Measurements from ENCODE around the gene DDN.

Gene DDN

GRCh38 chr12:48980953-48981756, 18.0 kb downstream of the DDN start:
- no peak for DNase-seq

- DNase-seq, result no peak
Observed at GRCh38 chr12:48980389-48980952, 18.7 kb downstream of the DDN start.

DNA sequence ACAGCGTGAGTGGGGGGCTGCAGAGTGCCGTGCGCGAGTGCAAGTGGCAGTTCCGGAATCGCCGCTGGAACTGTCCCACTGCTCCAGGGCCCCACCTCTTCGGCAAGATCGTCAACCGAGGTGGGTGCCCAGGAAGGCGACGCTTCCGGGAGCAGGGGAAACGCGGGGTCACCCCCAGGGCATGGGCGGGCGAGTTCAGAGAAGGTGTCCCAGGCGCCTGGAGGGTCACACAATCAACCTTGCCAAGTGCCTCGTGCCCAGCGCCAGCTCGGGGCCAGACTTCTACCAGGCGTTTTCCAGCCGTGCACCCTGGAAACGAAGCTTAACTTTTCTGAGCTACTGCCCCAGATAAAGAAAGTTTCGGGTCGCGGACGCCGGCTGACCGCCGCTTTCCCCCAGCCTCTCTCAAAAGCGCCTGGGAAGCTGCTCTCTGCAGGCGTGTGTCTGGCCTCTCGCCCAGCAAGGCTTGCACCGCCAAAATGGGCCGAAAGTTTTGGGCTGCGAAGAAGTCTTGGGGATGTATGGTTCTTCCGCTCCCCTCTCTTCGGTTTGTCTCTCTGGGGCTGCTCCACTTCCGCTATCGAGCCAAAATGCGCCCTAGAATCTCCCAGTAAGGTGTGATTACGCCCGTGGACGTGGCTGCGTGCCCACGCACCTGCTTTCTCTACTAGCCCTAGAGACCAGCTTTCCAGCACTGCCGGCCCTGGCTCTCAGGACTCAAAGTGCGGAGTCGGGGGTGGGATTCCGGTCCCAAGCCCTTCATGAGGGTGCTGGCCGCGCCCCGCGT, 19.4 kb downstream of the DDN start:
- no peak for DNase-seq

- no peak for DNase-seq
Observed at GRCh38 chr12:48978741-48979601, 20.2 kb downstream of the DDN start.

DNA sequence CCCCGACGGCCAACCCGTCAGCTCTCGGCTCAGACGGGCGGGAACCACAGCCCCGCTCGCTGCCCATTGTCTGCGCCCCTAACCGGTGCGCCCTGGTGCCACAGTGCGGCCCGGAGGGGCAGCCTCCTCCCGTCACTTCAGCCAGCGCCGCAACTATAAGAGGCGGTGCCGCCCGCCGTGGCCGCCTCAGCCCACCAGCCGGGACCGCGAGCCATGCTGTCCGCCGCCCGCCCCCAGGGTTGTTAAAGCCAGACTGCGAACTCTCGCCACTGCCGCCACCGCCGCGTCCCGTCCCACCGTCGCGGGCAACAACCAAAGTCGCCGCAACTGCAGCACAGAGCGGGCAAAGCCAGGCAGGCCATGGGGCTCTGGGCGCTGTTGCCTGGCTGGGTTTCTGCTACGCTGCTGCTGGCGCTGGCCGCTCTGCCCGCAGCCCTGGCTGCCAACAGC, 20.9 kb downstream of the DDN start, which contains the start of gene WNT1:
TSS of gene WNT1 (plus strand) at position 32 of the 450 bp plus-strand sequence. CDS start at position 361, 329 bp downstream.
- no peak for DNase-seq

GRCh38 chr12:48977290-48978281, 21.6 kb downstream of the DDN start:
- DNase-seq, result no peak

DNA sequence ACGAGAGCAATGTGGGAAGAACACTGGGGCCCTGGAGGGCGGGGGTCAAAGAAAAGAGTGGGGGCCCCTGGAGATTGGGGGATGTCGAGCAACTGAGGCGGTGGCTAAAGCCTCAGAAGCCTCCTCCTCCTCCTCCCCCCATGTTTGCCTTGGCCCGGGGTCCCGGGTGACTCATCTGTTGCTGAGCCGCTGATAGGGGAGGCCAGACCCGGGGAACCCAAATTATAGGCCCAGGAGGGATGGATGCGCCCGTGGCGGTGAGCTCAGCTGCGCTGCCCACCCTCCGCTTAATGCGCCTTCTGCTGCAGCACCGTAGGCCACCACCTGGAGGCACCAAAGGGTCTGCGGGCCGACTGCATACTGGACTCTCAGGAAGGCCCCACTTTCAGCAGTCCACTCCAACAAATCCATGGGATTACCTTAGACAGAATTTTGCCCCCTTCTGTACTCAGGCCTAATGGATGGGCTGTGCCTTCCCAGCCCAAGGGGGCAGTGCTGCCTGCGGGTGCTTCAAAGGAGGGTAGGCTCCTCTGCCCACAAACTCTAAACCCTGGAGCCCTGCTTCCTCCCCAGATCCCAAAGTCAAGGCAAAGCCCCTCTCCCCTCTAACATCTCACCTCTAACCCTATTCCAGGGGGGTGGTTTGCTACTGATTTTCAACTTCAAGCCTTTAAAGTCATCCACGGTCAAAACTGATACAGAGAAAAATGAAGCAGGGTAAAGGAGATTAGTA, 25.1 kb downstream of the DDN start:
- no peak for DNase-seq

- no peak for DNase-seq
Observed at GRCh38 chr12:48973531-48973930, 25.6 kb downstream of the DDN start.

DNA sequence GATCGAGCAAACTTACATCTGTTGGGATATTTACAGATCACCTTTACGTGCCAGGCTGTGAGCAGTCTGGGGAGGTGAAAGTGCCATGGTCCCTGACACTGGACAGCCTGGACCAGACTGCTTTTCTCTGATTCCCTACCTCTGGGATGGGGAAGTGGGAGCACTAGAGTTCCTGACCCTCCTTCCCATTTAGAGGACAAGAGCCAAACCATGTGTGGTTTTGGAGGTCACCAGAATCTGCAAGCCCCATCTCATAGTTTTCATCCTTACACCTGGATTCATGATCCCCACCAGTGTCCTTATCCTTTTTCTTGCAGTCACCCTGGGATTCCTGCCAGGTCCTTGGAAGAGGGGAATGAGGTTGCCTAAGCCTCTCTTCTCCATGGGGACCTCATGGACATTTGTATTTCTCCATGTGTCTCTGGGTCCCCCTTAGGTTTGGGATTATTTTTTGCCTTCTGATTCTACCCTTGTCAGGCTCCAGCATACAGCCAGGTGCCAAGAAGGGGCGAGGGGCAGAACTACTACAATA, 26.2 kb downstream of the DDN start:
- DNase-seq, result no peak

DNA sequence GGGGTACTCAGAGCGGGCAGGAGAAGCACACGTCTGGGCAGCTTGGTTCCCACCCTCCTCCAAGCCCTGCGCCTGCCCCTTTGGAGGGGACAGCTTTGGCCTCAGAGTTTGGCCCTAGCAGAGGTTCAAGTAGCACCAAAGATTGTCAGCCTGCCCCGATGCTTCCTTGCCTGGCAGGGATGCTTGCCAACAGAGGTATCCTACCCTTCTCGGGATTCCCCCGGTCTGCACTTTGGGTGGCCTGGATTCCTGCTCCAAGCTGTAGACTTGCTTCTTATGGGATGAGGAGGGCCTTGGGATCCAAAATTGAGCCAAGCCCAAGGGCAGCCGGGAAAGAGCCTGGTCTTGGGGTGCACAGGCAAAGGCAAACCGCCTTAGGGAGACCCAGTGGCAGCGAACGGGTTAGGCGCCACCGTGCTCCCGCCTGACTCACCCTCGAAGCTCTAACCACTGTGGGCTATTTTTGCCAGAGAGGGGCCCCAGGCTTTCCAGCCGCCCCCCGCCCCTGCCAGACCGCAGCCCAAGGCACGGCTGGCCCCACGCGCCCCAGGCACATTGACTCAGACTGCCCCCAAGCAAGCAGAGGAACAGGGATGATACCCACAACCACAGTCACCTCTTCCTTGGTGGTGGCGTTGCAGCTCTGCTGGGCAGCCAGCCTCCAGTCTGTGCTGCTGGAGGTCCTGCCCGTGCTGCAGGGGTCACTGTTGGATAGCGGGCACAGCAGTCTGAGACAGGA, 26.8 kb downstream of the DDN start:
- DNase-seq, result no peak

DNA sequence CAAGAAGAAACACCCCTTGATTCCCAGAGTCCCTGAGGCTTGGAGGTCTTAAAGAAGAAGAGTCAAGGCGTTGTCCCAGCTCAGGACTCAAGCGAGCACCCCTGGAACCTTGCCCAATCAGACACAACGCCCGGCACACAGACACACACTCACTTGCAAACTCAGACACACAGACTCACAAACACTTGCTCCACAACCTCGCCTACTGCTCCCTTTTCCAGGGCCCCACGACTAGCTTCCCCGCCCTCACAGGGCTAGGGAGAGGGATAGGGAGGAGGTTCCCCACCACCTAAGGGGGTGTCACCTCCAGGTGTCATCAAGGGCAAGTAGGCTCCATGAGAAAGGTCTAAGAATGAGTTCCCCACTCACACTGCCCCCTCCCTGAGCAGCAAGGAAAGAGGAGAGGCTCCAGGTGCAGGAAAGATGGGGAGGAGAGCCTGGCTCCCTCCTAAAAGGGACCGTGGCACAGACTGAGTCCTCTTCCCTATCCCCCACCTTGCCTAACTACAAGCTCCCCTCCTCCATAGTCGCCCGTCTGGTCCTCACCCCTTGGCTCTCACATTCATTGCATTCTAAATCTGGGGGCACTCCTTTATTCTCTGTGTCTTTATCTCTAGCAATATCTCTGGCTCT, 28.4 kb downstream of the DDN start:
- DNase-seq, result no peak

DNA sequence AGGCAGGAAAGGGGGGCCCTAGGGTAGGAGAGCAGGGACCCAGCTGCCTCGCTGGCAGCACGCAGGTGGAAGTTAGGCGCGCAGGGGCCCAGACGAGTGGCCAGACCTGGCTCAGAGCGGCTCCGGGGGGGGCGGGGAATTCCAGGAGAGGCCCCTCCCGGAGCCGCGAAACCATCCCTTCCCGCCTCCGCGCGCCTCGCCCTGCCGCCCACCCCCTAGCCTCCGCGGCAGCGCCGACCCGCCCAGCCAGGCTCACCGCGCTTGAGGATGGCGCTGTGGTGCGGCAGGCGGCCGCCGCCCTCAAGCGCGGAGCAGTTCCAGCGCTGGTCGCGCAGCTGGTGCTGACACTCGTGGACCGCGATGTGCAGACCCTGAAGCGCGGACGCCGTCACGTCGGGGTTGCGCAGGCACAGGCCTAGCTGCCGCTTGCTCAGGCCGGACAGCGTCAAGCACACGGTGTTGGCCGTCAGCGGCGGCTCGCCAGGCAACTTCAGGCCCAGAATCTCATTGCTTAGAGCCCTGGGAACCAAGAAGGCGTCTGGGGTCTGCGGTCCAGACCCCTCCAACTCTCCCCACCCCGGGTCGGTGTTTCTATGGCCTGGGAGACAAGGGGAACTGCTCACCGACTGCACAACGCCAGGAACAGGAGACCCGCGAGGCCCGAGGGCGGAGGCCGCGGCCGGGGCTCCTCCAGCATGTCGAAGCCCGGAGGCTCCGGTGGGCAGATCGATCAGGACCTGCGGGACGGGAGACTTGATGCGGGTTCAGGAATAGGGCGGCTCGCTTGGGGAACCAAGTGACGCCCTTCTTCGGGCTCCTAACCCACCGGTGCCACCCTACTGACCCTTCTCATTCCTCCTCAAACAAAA, 29.1 kb downstream of the DDN start:
- DNase-seq, result no peak

- DNase-seq, result no peak
Observed at GRCh38 chr12:48969160-48969771, 29.9 kb downstream of the DDN start.

GRCh38 chr12:48968467-48968866, 30.7 kb downstream of the DDN start:
- DNase-seq, result no peak

DNA sequence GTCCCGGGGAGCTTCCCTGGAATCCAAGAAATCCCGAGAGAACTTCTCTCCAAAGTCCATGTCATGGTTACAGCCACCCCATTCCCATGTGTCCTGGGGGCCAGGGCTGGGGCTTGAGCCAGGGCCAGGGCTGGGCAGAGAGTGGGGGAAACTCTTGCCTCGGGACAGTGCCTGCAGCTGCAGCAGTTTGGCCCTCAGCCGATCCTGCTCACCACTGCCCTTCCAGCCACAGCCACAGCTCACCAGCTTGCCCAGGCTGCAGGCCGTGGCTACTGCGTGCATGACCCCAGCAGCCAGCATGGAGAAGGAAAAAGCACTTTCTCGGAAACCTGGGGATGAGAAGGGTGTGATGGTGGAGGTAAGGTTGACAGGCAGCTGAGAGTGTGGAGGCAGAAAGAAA, 31.2 kb downstream of the DDN start:
- DNase-seq, result no peak

GRCh38 chr12:48966177-48966895, 32.8 kb downstream of the DDN start:
- no peak for DNase-seq

DNA sequence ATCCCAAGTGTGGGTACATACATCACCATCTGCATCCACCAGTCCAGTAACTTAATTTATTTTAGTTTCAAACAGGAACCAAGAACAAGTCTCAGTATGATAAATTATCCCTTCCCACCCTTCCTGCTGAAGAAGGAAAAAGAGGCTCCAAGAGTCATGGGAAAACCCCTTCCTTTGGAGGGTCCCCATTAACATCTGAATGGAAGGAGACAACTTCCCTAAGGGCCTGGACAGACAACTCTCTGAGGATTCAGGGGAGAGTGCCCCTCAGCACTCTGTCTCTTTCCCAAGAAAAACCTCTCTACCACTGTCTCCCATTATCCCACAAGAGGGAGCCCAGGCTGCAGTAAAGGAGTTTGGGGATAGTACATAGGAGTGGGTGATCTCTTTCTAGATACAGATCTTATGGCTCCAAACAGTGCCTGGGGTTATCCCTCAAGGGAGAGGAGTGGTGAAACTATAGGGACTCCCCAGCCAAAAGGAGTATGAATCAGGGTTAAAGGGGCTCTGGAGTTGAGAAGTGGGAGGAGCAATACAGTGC, 33.8 kb downstream of the DDN start:
- no peak for DNase-seq

All from NCI-H524 treated with DMSO at 0.1 percent for 48 hours (cell line).